ENCODE results near the gene OXER1. TPM values are rescaled to one million over a fixed set of nuclear protein-coding genes. Genes with fewer than 3 reads are reported as not detected.

The OXER1 gene
- total and polyA plus RNA-seq, 2 of the 13 experiments (the other 11 are each of a cell fraction or from before 2014, with no cell fraction given): 8.0 to 9.0 TPM

GRCh38 chr2:42752314-42752713 is 11.6 kb downstream of the OXER1 start:
- H3K9ac ChIP-seq (ENCODE audit: insufficient read depth, low read depth, low read length): no peak overlapping the region
- ChIA-PET POLR2A (no interaction called here), CTCF (ENCODE audit: low intra/inter-chr PET ratio, low total read pairs) (no interaction called here)
- DNase-seq (ENCODE audit: low spot score): no peak
- H4K20me1 ChIP-seq (ENCODE audit: insufficient read depth, low read length): no peaks in the 10 kb centered on the region
- ATAC-seq: no peak
- FAIRE-seq: no peak
- H3K36me3 ChIP-seq (replicated peaks in 1 of 2; ENCODE audit: control insufficient read depth in 1 of 2, insufficient read depth in 2 of 2, low read length in 2 of 2): no peaks in the 10 kb centered on the region; a peak in 3 of 5 replicates
- H2AFZ ChIP-seq (ENCODE audit: low read length): no peak overlapping the region
- no peaks in the 10 kb centered on the region for H3K27me3 ChIP-seq (ENCODE audit: control insufficient read depth in 1 of 2, insufficient read depth in 2 of 2, low read length in 2 of 2)
- TF ChIP-seq JARID2 (CRISPR knock-in tag; IDR thresholded peaks at IDR 0.05; ENCODE audit: insufficient replicate concordance): no peak
- TF ChIP-seq U2AF2 (IDR thresholded peaks at IDR 0.05; ENCODE audit: low read depth, low read length): no peak
- no peak for TF ChIP-seq TBX3 (IDR thresholded peaks at IDR 0.05; ENCODE audit: borderline replicate concordance)
- no peak for TF ChIP-seq ZBED4 (CRISPR knock-in tag; IDR thresholded peaks at IDR 0.05; ENCODE audit: borderline replicate concordance)
- TF ChIP-seq ZNF841 (CRISPR knock-in tag; IDR thresholded peaks at IDR 0.05; ENCODE audit: borderline replicate concordance): no peak
- TF ChIP-seq FOXK1 (CRISPR knock-in tag; IDR thresholded peaks at IDR 0.05; ENCODE audit: borderline replicate concordance, low read depth): no peak
- no peak for TF ChIP-seq YEATS2 (CRISPR knock-in tag; IDR thresholded peaks at IDR 0.05; ENCODE audit: borderline replicate concordance)
- TF ChIP-seq E2F2 (CRISPR knock-in tag; IDR thresholded peaks at IDR 0.05; ENCODE audit: borderline replicate concordance): no peak
- no peak for TF ChIP-seq ZNF607 (CRISPR knock-in tag; IDR thresholded peaks at IDR 0.05; ENCODE audit: borderline replicate concordance)
- no peak overlapping the region for H3K4me3 ChIP-seq (replicated peaks in 1 of 3; ENCODE audit: insufficient read depth in 1 of 3, low read depth in 2 of 3, low read length in 3 of 3)
- 69% methylated on average over 2 of the region's 2 CpGs for WGBS (ENCODE audit: low lambda C conversion rate)
- H3K79me2 ChIP-seq (ENCODE audit: insufficient read depth, low read length): no peaks in the 10 kb centered on the region
- no peak overlapping the region for H3K4me2 ChIP-seq (ENCODE audit: low read depth, low read length)
- no peak overlapping the region for H3K27ac ChIP-seq (ENCODE audit: extremely low read length, insufficient read depth, low read length)
- in situ Hi-C loops (cut with HindIII; ENCODE audit: extremely low pct_ligation_motif_present, low pct_unique_long_range_greater_than_20kb) (no loop called here), intact Hi-C loops (cut with micrococcal nuclease; ENCODE audit: unreplicated experiment) (no loop called here)
- H3K9me3 ChIP-seq (ENCODE audit: low read length): no peaks in the 10 kb centered on the region
- H3K4me1 ChIP-seq (ENCODE audit: insufficient read depth, low read length): peaks cover 12% of the 10 kb centered on the region
- BruUV-seq (replicated peaks): no TSS peak
